NCI-H748 (cell line): ENCODE results near the gene MINDY3.
"Not testable (repeated sequence)": the region's sequence is repeated elsewhere in the genome, so short reads cannot be mapped to it uniquely, and the experiment has no call there.

Experiments used
- DNase-seq: peaks from one replicate; lab custom pipeline; 2025; ENCODE audit not compliant: unreplicated experiment; lab: John Stamatoyannopoulos, UW

Gene MINDY3

DNA sequence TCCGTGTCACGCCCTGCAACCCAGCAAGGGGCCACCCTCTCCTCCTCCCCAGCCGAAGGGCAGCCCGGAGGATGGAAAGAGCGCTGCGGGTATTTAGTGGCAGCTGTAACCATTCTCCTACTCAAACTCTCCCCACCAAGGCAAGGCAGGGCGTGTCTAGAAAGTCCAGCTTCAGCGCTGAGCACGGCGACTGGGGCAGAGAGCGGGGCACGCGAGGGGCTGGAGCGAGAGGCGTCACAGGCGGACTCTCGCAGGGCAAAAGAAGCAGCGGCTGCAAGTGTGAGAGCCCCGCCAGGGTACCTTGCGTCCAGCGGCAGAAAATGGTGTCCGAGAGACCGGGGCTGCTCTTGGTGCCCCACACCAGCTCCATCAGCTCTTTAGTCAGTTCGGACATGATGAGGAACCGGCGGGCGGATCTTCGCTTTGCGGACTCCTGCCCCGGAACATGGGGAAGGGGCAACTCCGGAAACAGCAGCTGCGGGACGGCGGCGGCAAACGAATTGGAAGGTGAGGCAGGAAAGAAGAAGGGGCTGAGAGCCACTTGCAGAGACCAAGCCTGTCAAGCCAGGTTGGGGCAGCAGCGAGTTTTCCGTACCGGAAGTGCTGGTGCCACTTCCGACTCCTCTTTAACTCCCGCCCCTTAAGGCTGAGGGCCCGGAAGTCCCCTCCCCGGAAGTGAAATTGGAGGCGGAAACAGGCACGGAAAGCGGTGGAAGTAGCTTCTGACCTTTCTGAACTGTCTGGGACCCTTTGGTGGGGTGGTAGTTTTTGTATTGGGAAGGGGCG, at the start of gene MINDY3:
Gene MINDY3 (minus strand): TSS at position 602 of the 786 bp plus-strand sequence. CDS start 208 bp downstream, at position 394.
- peak; percentile 85 for DNase-seq

DNA sequence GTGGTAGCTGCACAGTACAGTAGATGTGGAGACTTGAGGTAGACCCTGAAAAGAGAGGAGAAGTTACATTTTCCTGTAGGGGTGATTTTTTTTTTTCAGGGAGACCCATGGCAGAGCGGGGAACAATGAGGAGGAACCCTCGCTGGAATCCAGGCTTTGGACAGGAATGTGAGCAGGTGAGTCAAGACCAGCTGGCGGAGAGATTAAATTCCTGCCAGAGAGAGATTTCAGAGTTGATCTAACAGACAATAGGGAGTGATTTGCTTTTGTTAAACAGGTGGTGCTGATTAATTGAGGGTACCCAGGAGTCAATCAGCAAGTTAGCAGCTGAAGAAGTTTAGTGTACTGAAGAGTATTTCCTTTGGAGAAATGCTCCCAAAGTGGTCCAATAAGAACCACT, 41.6 kb upstream of the MINDY3 start:
- peak; percentile 13 for DNase-seq

DNA sequence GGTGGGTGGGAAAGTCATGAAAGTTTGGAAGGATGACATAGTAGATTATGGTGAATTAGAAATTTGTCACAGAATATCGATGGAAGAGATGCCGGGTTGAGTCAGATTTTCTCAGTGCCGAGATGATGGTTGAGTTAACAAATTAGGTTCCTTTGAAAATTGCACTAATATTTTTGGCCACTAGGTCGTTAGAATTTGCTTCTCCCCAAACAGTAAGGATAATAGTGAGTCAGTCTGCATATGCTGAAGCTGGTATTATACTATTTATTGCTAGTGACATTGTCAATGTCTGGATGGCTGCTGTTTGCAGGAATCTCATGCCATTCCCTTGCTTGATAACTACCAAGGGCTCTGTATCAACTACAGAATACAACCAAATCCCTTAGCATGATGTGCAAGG, 37.7 kb upstream of the MINDY3 start:
- peak; percentile 16 for DNase-seq

DNA sequence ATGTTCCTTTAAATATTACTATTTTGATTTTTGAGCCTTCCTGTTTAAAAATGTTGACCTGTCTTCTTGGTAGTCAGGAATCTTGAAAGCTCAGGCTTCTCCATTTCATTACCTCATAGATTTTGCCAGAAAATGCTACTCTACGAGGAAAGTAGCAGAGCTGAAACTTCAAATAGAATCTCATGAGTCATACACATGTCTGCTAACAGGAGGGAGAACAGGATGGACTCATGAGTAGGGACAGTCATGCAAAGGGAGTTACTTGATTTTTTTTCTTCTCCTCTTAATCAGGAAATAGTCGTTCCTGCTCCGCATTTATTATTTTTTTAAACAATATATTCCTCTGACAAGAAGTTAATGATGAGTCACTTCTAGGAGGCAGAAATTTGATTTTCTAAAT, 37.0 kb upstream of the MINDY3 start:
- DNase-seq, result no peak

DNA sequence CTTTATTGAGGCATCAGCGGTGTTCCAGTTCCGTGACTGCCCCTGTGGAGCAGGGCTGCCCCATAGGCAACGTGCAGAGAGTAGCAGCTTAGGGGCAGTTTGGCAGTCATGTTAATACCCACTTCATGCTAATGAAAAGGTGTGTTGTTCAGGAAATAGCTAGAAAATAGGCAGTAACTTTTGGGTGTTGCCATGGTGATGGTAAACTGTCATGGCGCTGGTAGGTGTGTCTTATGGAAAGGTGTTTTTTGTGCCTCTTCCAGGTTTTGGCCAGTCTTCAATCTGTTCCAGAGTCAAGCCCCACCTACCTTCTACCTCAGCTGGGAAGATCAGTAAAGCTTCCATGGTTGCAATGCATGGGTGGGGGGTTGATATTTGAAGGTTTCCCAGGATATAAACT, 36.3 kb upstream of the MINDY3 start:
- no peak for DNase-seq

DNA sequence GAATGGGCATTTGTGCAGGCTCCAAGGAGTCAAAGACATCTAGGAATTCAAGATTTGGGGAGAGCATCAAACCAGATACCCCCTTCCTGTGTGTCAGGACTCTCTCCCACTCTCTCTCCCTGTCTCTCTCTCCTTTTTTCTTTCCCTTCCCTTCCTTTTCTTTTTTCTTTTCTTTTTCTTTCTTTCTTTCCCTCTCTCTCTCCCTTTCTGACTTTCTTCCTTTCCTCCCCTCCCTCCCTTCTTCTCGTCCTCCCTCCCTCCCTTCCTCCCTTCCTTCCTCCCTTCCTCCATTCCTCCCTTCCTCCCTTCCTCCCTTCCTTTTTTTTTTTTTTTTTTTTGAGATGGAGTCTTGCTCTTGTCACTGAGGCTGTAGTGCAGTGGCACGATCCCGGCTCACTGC, 24.1 kb upstream of the MINDY3 start:
- no peak for DNase-seq

DNA sequence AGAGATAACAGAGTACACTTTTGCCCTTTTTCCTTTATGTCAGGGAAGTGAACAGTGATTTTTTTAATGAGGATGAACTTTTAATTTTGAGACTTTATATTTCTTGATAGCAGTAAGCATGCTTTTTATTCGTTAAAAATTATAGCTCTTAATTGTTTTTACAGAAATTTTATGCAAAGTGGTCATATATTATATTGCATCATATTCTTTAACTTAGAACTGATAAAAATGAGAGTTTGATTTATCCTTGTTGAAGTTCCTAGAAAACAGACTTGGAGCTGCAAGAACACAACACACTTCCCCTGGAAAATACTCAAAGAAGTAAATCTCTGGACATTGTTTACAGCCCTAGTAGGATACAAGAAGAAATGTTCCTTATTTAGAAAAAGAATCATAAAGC, 21.2 kb upstream of the MINDY3 start:
- DNase-seq, result no peak

DNA sequence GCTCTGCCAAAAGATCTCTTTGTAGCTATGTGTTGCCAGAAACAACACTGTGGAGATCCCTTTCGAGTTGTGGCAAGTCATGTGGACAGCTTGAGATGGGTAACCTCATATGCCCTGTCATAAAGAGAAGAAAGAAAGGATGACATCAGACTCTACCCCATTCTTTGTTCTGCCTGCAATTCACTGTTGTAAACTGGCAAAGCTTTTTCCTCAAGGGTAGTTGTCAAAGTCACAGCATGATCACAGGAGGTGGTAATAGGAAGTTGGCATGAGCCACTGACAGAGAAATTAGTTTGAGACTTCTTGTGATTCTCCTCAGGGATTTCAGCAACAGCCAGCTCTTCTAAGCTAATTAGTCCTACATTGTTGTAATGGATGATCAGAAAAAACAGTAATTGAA, 19.4 kb upstream of the MINDY3 start:
- peak; percentile 81 for DNase-seq

DNA sequence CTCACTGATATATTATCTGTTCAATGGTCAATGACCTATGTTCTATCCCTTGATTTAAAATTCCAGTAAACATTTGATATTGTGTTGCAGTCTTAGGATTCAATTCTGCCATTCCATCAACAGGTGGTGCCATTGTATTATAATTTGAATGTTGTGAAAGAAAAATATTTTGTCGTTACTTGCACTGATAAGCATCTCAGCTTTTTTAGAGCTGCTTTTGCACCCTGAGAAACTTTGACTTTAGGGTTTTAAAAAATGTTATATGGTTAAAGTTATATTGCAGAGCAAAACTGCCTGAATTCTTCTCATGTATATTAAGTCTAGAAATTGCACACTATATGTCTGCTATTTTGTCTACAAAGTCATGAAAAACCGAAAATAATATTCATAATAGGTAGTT, 18.8 kb upstream of the MINDY3 start:
- peak; percentile 52 for DNase-seq

DNA sequence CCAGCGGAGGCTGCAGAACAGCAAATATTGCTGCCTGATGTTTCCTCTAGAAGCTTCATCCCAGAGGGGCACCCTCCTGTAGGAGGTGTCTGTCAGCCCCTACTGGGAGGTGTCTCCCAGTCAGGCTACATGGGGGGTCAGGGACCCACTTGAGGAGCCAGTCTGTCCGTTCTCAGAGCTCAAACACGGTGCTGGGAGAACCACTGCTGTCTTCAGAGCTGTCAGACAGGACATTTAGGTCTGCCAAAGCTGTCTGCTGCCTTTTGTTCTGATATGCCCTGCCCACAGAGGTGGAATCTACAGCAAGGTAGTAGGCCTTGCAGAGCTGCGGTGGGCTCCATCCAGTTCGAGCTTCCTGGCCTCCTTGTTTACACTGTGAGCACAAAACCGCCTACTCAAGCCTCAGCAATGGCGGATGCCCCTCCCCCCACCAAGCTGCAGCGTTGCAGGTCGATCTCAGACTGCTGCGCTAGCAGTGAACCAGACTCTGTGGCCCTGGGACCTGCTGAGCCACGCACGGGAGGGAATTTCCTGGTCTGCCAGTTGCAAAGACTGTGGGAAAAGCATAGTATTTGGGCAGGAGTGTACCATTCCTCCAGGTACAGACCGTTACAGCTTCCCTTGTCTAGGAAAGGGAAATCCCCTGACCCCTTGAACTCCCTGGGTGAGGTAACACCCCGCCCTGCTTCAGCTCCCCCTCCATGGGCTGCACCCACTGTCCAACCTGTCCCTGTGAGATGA, 17.7 kb upstream of the MINDY3 start:
- peak; percentile 32 for DNase-seq

DNA sequence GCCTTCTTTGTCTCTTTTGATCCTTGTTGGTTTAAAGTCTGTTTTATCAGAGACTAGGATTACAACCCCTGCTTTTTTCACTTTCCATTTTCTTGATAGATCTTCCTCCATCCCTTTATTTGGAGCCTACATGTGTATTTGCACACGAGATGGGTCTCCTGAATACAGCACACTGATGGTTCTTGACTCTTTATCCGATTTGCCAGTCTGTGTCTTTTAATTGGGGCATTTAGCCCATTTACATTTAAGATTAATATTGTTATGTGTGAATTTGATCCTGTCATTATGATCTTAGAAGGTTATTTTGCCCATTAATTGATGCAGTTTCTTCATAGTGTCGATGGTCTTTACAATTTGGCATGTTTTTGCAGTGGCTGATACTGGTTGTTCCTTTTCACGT, 16.0 kb upstream of the MINDY3 start:
- not testable (repeated sequence) for DNase-seq

DNA sequence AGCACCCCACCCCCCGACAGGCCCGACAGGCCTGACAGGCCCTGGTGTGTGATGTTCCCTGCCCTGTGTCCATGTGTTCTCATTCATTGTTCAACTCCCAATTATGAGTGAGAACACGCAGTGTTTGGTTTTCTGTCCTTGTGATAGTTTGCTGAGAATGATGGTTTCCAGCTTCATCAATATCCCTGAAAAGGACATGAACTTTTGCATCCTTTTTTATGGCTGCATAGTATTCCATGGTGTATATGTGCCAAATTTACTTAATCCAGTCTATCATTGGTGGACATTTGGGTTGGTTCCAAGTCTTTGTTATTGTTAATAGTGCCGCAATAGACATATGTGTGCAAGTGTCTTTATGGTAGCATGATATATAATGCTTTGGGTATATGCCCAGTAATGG, 12.3 kb upstream of the MINDY3 start:
- not testable (repeated sequence) for DNase-seq

DNA sequence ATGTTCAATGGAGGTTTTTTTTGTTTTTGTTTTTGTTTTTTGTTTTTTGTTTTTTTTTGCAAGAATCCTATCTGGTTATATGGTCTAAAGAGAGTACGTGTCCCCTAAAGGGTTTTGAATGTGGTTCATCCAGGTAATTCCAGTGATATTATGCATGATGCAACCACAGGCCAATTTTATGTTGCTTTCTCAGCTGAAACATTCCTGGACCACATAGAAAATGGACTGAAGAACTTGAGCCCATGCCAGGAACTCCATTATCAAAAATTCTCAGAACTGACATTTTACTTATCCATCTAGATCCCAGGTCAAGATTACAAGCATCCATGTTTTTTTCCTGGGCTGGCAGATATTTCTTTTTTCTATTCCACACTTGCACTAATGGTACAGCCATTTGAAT, 11.5 kb upstream of the MINDY3 start:
- no peak for DNase-seq

DNA sequence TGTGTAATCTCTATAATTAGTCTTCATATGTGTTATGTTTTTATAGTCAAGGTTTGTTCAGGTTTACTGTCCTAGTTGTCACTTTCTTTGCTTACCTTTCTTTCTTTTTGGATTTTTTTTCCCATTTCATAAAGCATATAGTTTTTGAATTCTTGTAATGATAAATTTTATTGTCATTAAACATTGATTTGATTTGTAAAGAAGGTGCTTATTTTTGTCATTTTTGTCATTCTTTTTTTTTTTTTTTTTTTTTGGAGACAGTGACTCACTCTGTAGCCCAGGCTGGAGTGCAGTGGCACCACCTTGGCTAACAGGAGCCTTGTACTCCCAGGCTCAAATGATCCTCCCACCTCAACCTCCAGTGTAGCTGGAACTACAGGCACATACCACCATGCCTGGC, 9.6 kb upstream of the MINDY3 start:
- DNase-seq, result no peak

DNA sequence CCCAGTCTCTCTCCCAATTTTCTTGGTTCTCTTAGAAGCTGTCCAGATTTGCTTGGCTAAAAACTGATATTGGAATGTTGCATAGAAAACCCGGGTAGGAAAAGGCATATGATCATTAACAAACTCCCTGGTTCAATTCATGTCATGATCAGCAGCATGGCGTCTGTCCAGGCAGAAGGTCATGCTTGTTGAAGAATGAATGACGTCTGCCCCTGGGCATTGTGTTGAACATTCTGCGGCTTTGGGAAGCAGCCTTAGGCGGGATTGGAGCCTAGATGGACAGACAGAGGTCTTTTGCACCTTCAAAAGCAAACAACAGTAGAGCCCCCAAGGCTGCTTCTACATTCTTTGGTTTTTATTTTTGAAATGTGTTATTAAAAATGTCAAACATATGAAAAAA, 7.7 kb upstream of the MINDY3 start:
- DNase-seq, result no peak

DNA sequence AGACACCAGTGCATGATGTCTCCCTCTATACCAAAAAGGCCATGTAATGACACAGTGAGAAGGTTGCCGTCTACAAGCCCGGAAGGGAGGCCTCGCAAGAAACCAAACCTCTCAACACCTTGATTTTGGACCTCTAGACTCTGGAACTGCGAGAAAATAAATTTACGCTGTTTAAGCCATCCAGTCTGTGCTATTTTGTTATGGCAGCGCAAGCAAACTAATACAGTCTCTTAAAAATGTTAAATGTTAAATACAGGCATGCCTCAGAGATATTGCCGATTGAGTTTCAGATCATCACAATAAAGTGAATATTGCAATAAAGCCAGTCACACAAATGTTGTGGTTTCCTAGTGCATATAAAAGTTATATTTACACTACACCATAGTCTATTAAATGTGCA, 5.0 kb upstream of the MINDY3 start:
- DNase-seq, result no peak

DNA sequence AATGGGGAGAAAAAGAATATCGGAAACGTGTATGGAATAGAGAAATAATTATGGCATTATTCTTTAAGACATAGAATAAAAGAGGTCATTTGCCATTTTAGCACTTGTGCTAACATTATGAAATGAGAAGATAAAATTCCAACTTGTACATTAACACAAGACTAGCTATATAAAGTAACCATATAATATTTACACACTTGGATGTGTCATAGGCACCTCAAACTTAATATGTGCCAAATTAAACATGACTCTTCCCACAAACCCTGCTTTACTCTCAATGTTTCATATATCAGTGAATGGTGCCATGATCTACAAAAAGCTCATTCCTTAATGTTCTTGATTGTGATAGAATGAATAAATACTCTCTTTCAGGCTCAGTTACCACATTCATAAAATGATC, 4.1 kb upstream of the MINDY3 start:
- DNase-seq, result no peak

DNA sequence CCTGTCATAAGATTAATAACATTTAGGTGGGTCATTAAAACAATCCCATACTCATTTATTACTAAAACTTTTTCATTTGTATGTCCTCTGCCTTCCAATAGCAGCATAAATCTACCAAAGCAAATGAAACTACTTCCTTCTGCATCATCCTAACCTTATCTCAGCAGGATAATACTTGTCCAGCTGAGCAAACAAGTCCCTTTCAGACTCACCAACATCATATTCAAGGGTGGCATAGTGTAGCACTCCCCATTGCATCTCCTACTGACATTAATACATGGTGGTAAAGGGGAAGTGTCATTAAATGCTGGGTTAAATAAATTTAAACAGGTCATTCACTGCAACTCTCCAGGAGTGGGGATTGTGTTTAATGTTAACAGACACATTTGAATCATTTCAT, 3.4 kb upstream of the MINDY3 start:
- peak; percentile 94 for DNase-seq

DNA sequence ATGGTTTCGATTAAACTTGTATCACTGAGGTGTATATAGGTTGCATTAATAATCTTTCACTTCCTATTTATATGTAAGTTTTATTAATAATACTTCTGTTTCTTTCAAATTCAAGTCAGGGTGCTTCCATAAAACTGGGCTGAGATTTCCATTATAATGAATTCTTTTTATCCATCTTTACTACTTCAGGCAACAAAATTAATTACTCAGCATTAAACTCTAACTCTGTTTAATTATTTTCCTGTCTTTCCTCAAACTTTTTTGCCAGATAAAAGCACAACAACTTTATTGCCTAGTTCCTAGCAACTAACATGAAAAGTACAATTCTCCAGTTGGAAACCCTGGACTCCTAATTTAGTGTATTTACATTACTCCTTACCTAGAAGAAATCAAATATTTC, 3.0 kb upstream of the MINDY3 start:
- no peak for DNase-seq

DNA sequence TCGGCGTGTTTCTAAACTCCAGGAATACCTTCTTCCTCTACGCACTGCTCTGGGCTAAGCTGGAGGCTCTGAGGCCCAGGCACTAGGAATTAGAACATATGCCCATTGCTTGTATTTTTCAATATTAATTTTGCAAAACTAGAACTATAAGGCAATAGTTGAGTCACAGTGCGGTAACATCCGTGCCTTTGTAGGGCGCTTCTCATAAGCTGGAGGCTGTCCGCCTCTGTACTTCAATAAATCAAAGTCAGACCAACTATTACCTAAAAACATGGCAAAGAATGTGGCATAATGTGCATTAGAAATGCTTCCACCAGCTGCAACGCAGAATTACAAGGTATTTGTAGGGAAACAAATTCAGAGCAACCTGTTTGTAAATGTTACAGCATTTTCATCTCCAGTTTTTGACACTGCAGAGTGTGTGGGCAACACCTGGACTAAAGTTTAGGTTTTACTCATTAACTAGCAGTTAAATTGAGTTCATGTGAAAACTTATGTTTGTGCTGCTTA, 440 bp upstream of the MINDY3 start:
- no peak for DNase-seq

DNA sequence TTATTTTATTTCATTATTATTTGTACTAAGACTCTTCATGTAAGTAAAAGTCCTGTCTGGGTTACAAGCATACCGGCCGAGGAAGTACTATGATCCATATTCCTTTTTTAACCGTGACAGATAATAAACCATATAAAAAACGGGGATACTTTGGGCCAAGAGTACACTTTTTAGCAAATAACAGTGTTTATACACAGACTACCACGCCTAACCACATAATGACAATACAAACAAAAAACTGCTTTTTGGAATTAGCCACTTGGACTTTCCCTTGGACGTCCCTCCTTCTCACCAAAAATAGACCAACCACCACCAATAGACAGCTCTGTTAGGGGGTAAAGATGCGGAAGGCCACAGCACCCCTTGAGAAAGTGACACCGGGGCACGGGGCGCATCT, 800 bp downstream of the MINDY3 start:
- DNase-seq, result no peak

DNA sequence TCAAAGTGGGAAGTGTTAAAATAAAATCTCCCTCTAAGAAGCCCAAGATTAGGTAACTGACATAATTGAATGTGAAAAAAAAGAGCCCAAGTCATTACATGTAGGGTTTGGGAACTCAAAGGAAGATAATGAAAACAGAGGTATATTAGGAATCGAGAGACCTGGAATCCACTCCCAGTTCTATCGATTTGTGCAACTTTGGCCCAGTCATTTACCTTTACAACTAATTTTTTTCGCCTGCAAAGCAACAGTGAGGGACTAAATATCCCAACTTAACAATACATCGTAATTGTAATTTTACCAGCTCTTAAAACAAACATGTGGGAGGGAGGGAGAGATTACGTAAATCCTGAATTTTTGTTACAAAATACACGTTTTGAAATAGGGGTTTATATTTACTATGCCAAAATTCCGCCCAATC, 1.4 kb downstream of the MINDY3 start:
- DNase-seq, result no peak
